ENCODE results near the gene PLEKHM1. TPM values are rescaled to one million over a fixed set of nuclear protein-coding genes. Genes with fewer than 3 reads are reported as not detected.
"Not testable (repeated sequence)": the region's sequence is repeated elsewhere in the genome, so short reads cannot be mapped to it uniquely, and the experiment has no call there.

The PLEKHM1 gene
- total RNA-seq, 2 donors from 2014 or later = 22.9 to 33.7 TPM

DNA sequence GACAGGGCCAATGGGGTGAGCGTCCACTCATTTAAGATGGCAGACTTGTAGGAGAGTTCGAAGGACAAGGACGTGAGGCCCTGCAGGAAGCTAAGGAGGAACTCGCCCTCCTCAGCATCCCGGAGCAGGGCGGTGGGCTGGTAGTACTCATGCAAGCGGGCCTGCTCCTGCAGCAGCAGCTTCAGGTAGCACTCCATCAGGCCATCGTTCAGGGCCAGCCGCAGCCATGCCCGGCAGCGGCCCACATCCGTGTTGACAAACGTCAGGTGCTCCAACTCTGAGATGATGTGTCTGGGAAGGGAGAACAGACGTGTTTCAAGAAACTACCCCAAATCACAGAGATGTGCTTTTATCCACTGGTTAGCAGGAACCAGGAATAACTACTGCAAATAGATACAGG lies 15.1 kb downstream of the PLEKHM1 start:
- peak overlapping the region in 1 of 2 donors; percentile 14 for H3K27ac Mint-ChIP-seq
- H3K9me3 Mint-ChIP-seq; H3K36me3 Mint-ChIP-seq; DNase-seq (ENCODE audit: low spot score in 2 of 2); ATAC-seq: not testable (repeated sequence)

GRCh38 chr17:45472249-45472648 lies 18.3 kb downstream of the PLEKHM1 start:
- not testable (repeated sequence) for DNase-seq (ENCODE audit: low spot score in 2 of 2); H3K36me3 Mint-ChIP-seq; ATAC-seq; H3K9me3 Mint-ChIP-seq
- H3K27ac Mint-ChIP-seq = peak overlapping the region in 1 of 2 donors; percentile 24

DNA sequence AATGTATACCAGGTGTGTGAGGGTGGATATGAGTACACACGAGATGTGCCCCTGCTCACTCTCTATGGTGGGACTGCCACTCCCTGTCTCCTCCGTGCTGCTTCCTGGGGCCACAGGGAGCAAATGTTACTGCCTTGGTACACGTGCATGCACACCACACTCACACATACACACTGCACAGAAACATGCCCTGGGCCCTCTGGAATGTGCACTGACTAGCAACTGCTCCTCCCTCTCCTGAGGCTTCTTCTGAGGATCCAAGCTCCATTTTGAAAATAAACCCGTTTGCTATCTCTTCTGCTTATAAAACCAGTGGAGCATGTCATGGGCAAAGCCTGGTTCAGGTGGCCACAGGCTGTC lies 21.3 kb downstream of the PLEKHM1 start:
- H3K36me3 Mint-ChIP-seq; H3K9me3 Mint-ChIP-seq; DNase-seq (ENCODE audit: low spot score in 2 of 2); H3K27ac Mint-ChIP-seq; ATAC-seq: not testable (repeated sequence)

DNA sequence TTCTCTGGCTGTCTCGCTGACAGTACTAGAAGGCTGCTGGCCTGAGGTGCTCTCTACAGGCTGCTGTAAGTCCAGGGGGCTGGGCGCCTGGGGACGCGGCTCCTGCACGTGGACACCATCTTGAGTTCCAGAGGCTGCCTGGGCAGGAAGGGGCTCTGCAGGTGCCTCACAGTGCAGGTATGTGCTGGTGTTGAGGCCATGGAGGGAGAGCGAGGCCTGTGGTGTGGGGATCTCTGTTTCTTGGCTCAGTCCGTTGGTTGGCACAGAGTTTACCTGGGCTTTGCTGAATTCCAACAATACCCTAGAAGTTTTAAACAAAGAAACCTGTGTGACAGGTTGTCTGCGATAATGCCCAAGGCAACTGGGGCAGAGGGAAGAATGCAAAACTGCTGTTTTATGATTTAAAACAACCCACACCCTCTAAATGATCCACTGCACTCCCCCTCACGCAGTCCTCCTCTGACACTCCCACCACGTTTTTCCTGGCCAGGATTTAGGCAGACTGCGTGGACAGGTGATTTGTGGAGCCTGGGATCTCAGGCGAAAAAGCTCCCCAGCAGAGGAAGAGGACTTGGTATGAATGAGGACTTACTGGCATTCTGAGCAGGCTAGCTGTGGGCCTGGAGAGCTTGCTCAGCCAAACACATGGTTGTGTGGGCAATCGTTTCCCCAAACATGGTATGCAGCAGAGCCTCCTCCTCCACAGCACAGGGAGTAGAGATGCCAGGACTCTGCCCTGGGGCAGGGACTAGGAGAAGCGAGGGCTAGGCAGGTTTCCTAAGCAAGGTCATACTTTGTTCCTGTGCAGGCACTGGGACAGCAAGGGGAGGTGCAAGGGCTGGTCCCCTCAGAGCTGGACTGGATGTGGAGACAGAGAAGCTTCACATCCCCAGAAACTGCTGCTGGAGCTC lies 22.0 kb downstream of the PLEKHM1 start:
- not testable (repeated sequence) for DNase-seq (ENCODE audit: low spot score in 2 of 2); H3K9me3 Mint-ChIP-seq; H3K36me3 Mint-ChIP-seq; H3K27ac Mint-ChIP-seq; ATAC-seq

- ATAC-seq (peak; percentile 93 to 96), DNase-seq (ENCODE audit: low spot score in 2 of 2) (peak; percentile 23 to 78)
- peak overlapping the region in 1 of 2 donors; percentile 81 for H3K27ac Mint-ChIP-seq
- H3K9me3 Mint-ChIP-seq, H3K36me3 Mint-ChIP-seq: not testable (repeated sequence)
Measured at GRCh38 chr17:45461524-45462327, 28.8 kb downstream of the PLEKHM1 start.

- H3K27ac Mint-ChIP-seq, H3K9me3 Mint-ChIP-seq, ATAC-seq, H3K36me3 Mint-ChIP-seq: not testable (repeated sequence)
- DNase-seq (ENCODE audit: low spot score in 2 of 2) = peak in 1 of 2 donors; percentile 39
Measured at GRCh38 chr17:45460422-45460821, 30.1 kb downstream of the PLEKHM1 start.

- not testable (repeated sequence) for DNase-seq (ENCODE audit: low spot score in 2 of 2); H3K9me3 Mint-ChIP-seq; H3K27ac Mint-ChIP-seq; ATAC-seq; H3K36me3 Mint-ChIP-seq
Measured at GRCh38 chr17:45454341-45454740, 36.2 kb downstream of the PLEKHM1 start.

DNA sequence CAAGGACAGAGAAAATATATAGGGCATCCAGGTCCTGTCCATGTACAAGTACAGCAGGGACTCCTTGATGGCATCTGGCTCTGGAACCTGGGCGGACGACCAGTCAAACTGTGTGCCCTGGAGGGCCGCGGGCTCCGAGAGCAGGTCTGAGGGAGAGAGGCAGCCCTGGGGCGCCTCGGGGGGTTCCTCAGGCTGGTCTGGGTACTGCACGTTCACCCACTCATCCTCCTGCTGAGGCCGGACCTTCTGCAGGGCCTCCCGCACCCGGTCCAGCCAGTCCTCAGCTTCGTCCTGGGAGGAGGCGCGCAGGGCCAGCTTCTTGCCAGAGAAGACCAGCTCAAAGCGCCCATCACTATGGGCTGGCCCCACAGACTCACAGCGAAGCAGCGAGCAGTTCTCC lies 36.8 kb downstream of the PLEKHM1 start:
- not testable (repeated sequence) for H3K36me3 Mint-ChIP-seq; H3K27ac Mint-ChIP-seq; DNase-seq (ENCODE audit: low spot score in 2 of 2); H3K9me3 Mint-ChIP-seq
- ATAC-seq = peak in 1 of 2 donors; percentile 28

- not testable (repeated sequence) for DNase-seq (ENCODE audit: low spot score in 2 of 2); ATAC-seq; H3K9me3 Mint-ChIP-seq; H3K27ac Mint-ChIP-seq; H3K36me3 Mint-ChIP-seq
Measured at GRCh38 chr17:45453225-45453534, 37.3 kb downstream of the PLEKHM1 start.

- H3K36me3 Mint-ChIP-seq; H3K9me3 Mint-ChIP-seq; ATAC-seq; DNase-seq (ENCODE audit: low spot score in 2 of 2): not testable (repeated sequence)
- H3K27ac Mint-ChIP-seq = peak overlapping the region in 1 of 2 donors; percentile 65
Measured at GRCh38 chr17:45452329-45453224, 37.9 kb downstream of the PLEKHM1 start.

- DNase-seq (ENCODE audit: low spot score in 2 of 2); H3K36me3 Mint-ChIP-seq; H3K9me3 Mint-ChIP-seq; H3K27ac Mint-ChIP-seq; ATAC-seq: not testable (repeated sequence)
Measured at GRCh38 chr17:45451660-45452059, 38.9 kb downstream of the PLEKHM1 start.

GRCh38 chr17:45451131-45451530 lies 39.4 kb downstream of the PLEKHM1 start:
- no peak overlapping the region for H3K27ac Mint-ChIP-seq
- DNase-seq (ENCODE audit: low spot score in 2 of 2) = no peak
- ATAC-seq = peak in 1 of 2 donors; percentile 24
- no peaks in the 10 kb centered on the region for H3K9me3 Mint-ChIP-seq
- peaks cover 0 to 2% of the 10 kb centered on the region in 2 donors for H3K36me3 Mint-ChIP-seq

DNA sequence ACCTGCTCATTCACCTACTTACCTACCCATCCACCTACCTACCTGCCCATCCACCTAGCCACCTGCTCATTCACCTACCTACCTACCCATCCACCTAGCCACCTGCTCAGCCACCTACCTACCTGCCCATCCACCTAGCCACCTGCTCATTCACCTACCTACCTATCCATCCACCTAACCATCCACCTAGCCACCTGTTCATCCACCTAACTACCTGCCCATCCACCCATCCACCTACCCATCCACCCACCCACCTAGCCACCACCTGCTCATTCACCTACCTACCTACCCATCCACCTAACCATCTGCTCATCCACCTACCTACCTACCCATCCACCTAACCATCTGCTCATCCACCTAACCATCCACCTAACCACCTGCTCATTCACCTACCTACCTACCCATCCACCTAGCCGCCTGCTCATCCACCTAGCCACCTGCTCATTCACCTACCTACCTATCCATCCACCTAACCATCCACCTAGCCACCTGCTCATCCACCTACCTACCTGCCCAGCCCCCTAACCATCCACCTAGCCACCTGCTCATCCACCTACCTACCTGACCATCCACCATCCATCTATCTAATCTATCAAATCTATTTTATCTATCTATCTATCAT lies 40.7 kb downstream of the PLEKHM1 start:
- not testable (repeated sequence) for ATAC-seq

DNA sequence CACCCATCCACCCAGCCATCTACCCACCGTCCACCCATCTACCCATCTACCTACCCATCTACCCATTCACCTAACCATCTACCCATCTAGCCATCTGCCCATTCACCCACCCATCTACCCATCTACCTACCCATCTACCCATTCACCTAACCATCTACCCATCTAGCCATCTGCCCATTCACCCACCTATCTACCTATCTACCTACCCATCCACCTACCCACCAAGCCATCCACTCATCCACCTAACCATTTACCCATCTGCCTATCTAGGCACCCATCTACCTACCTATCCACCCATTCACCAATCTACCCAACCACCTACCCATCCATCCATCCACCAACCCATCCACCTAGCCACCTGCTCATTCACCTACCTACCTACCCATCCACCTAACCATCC lies 41.3 kb downstream of the PLEKHM1 start:
- H3K9me3 Mint-ChIP-seq; H3K36me3 Mint-ChIP-seq; DNase-seq (ENCODE audit: low spot score in 2 of 2); ATAC-seq; H3K27ac Mint-ChIP-seq: not testable (repeated sequence)

More for the DNA sequence above, 40.7 kb downstream of the PLEKHM1 start:
- not testable (repeated sequence) for H3K27ac Mint-ChIP-seq; DNase-seq (ENCODE audit: low spot score in 2 of 2); H3K36me3 Mint-ChIP-seq; H3K9me3 Mint-ChIP-seq

DNA sequence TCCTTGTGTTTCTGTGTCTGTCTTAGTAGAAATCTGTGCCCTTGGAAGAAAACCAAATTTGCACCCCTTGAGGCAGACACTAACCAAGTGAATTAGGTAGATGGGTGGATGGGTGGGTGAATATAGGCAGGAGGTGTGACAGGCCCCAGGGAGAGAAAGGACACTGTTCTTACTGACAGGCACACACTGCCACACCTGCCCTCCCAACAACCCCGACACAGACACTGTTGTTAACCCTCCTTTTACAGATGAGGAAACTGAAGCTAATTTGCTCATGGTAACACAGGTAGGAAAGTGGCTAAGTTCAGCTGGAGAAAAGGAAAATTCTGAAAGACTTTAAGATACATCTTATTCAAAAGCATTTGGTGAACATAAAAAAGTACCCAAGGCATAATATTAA lies 42.0 kb downstream of the PLEKHM1 start:
- ATAC-seq; H3K27ac Mint-ChIP-seq; H3K36me3 Mint-ChIP-seq; DNase-seq (ENCODE audit: low spot score in 2 of 2); H3K9me3 Mint-ChIP-seq: not testable (repeated sequence)

DNA sequence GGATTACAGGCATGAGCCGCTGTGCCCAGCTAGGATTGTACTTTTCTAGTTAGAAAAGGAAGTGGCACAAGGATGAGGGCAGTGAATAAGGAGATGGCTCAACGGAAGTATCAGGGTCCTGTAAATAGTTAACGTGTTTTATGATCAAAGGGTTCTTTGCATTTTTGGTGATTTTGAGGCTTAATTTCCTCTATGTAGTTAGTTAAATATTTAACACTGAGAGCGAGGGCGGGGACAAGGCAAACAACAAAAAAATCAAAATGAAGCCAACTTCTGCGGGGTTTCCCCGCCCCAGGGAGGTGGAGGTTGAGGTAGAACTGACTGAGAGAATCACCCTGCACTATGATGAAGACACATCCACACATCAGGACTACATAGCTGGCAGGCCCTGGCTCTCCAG lies 42.5 kb downstream of the PLEKHM1 start:
- not testable (repeated sequence) for ATAC-seq; DNase-seq (ENCODE audit: low spot score in 2 of 2); H3K27ac Mint-ChIP-seq; H3K36me3 Mint-ChIP-seq; H3K9me3 Mint-ChIP-seq

Measured in activated naive CD4-positive, alpha-beta T cell treated with anti-CD3 and anti-CD28 coated beads, Interleukin-2, amount 50 U/mL, for 72 hours (primary cell).